Type B pancreatic cell (in vitro differentiated cells): ENCODE results near the gene GLG1. TPM values are rescaled to one million over a fixed set of nuclear protein-coding genes. Genes with fewer than 3 reads are reported as not detected.

Source experiments
- DNase-seq: peaks from one replicate; pipeline ENCODE4 v3.0.0; 2021; ENCODE audit warnings: mixed read lengths; ENCODE audit not compliant: unreplicated experiment; ENCODE audit errors: extremely low spot score
- H3K27ac Mint-ChIP-seq: 2 replicates; pipeline ENCODE4 v1.8.0; 2021; ENCODE audit warnings: mild to moderate bottlenecking, mixed read lengths
- H3K27me3 Mint-ChIP-seq: 2 replicates; pipeline ENCODE4 v1.8.0; 2021; ENCODE audit warnings: mixed read lengths
- H3K36me3 Mint-ChIP-seq: 2 replicates; pipeline ENCODE4 v1.8.0; 2021; ENCODE audit warnings: mixed read lengths
- H3K4me1 Mint-ChIP-seq: one replicate; pipeline ENCODE4 v1.8.0; 2021; ENCODE audit warnings: mixed read lengths; ENCODE audit not compliant: unreplicated experiment
- H3K4me3 Mint-ChIP-seq: 2 replicates; pipeline ENCODE4 v1.8.0; 2021; ENCODE audit warnings: mild to moderate bottlenecking, mixed read lengths
- H3K9me3 Mint-ChIP-seq: 2 replicates; pipeline ENCODE4 v1.8.0; 2021; ENCODE audit warnings: mixed read lengths
- CTCF ChIP-seq: fragments of 200-600 bp; sonication (generic); conservative IDR thresholded peaks from 2 replicates; pipeline ENCODE4 v1.5.0; 2021; ENCODE audit warnings: antibody characterized with exemption, mild to moderate bottlenecking
- total RNA-seq: library from RNA; stranded (reverse); gene quantifications from 2 replicates; pipeline ENCODE4 v1.2.1, GENCODE V29; 2021; ENCODE audit warnings: low replicate concordance

Gene GLG1
- total RNA-seq, 1 donor from 2014 or later = 144 TPM

DNA sequence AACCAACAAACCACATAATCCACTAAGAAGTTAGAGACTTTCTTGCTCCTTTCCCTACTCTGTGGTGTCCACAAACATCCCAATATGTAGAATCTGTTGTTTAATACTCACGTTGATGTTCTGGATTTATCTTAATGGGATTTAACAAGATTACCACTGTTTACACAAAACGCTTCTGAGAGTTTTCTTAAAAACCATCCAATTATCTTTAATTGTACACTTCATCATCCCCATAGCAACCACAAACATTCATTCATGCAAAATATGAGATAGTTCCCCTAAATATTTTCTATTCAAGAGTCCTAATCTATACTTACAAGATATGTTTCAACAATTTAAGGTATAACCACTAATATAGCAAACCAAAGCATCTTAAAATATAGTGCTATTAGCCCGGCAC lies 109.2 kb downstream of the GLG1 start:
- DNase-seq = no peak
- peaks cover 7% of the 10 kb centered on the region for H3K4me1 Mint-ChIP-seq
- H3K36me3 Mint-ChIP-seq = peaks cover 15% of the 10 kb centered on the region
- H3K4me3 Mint-ChIP-seq = no peak overlapping the region
- H3K9me3 Mint-ChIP-seq = no peaks in the 10 kb centered on the region
- H3K27ac Mint-ChIP-seq = no peak overlapping the region
- H3K27me3 Mint-ChIP-seq = no peaks in the 10 kb centered on the region
- no peak for TF ChIP-seq CTCF

GRCh38 chr16:74496054-74496453 lies 110.9 kb downstream of the GLG1 start:
- Mint-ChIP-seq H3K4me1 (no peaks in the 10 kb centered on the region), H3K4me3 (no peak overlapping the region), H3K27ac (no peak overlapping the region), H3K36me3 (peaks cover 17% of the 10 kb centered on the region), H3K9me3 (no peaks in the 10 kb centered on the region), H3K27me3 (no peaks in the 10 kb centered on the region)
- no peak for TF ChIP-seq CTCF
- no peak for DNase-seq

DNA sequence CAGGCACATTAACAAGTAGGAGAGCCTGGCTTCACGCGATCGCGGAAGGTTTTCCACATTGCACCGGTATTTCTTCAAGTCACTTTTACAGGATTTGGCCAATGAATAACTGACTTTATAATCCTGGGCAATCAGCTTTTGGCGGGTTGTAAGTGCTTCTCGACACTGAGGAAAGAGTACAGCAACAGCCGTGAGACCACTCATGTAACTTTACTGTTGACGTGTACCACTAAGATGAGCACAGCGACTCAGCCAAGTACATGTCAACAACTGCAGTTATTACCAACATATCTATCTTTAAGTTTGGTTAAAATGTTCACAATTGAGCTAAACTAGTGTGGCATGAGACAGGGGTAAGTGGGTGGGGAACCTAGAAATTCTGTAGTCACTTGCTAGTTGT lies 113.9 kb downstream of the GLG1 start:
- H3K9me3 Mint-ChIP-seq = no peaks in the 10 kb centered on the region
- H3K27me3 Mint-ChIP-seq = no peaks in the 10 kb centered on the region
- no peak for TF ChIP-seq CTCF
- H3K4me3 Mint-ChIP-seq = no peak overlapping the region
- no peak overlapping the region for H3K27ac Mint-ChIP-seq
- peaks cover 2% of the 10 kb centered on the region for H3K4me1 Mint-ChIP-seq
- H3K36me3 Mint-ChIP-seq = peaks cover 25% of the 10 kb centered on the region
- no peak for DNase-seq

GRCh38 chr16:74487634-74488495 lies 119.0 kb downstream of the GLG1 start:
- Mint-ChIP-seq H3K9me3 (no peaks in the 10 kb centered on the region), H3K36me3 (peaks cover 31% of the 10 kb centered on the region), H3K27me3 (no peaks in the 10 kb centered on the region), H3K4me3 (no peak overlapping the region), H3K4me1 (peaks cover 4% of the 10 kb centered on the region), H3K27ac (no peak overlapping the region)
- no peak for DNase-seq
- TF ChIP-seq CTCF = no peak

- no peak for DNase-seq
- no peak for TF ChIP-seq CTCF
- Mint-ChIP-seq H3K27me3 (no peaks in the 10 kb centered on the region), H3K27ac (peak overlapping the region; percentile 75), H3K4me3 (no peak overlapping the region), H3K9me3 (no peaks in the 10 kb centered on the region), H3K36me3 (peaks cover 32% of the 10 kb centered on the region), H3K4me1 (peaks cover 4% of the 10 kb centered on the region)
These were observed 121.0 kb downstream of the GLG1 start for GRCh38 chr16:74485916-74486315.
